Neural progenitor cell (in vitro differentiated cells): ENCODE measurements around the gene RETSAT.

Experiments used
- EZH2phosphoT487 ChIP-seq: fragments of 200-600 bp; sonication (generic); IDR thresholded peaks from 2 replicates; pipeline ENCODE4 v1.6.1; 2017; ENCODE audit warnings: antibody characterized with exemption
- TF ChIP-seq, protein P1 (sequence below): fragments of 200-600 bp; sonication (generic); IDR thresholded peaks from 2 replicates; pipeline ENCODE4 v1.5.1; 2017; ENCODE audit warnings: antibody characterized with exemption, mild to moderate bottlenecking

DNA sequence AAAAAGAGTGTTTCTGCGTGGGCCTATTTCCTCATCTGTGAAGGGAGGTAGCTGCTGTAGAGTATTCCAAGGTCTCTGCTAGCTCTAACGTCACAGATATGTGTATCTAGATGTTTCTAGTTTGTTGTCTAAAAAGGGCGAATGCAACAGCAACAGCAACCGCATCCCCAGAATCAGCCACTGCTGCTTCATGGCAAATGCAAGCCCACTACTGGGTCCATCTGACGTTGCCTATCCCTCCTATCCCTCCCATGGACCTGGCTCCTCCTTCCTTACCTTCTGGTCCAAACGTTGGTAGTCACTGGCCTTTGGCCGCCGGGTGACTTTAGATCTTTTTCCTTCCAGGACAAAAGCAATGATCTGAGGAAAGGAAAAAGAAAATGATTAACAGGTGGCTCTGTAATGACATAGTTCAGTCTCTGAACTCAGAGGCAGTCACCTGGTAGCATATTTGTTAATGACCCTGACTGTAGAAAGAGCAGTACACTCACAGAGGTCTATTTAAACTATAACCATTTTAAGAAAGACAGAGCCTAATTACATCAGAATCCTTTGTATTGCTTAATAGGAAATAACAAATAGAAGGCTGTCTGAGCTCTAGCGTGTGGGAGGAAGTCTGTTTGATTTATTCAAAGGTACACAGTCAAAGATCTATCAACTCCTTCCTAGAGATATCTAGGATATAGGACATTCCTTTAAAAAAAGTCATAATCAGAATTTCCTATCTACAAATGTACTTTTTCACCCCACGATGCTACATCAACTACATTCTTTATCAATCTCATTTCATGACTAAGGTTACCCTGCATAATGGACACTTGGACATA, 29.5 kb downstream of the RETSAT start:
- TF ChIP-seq, protein P1, sequence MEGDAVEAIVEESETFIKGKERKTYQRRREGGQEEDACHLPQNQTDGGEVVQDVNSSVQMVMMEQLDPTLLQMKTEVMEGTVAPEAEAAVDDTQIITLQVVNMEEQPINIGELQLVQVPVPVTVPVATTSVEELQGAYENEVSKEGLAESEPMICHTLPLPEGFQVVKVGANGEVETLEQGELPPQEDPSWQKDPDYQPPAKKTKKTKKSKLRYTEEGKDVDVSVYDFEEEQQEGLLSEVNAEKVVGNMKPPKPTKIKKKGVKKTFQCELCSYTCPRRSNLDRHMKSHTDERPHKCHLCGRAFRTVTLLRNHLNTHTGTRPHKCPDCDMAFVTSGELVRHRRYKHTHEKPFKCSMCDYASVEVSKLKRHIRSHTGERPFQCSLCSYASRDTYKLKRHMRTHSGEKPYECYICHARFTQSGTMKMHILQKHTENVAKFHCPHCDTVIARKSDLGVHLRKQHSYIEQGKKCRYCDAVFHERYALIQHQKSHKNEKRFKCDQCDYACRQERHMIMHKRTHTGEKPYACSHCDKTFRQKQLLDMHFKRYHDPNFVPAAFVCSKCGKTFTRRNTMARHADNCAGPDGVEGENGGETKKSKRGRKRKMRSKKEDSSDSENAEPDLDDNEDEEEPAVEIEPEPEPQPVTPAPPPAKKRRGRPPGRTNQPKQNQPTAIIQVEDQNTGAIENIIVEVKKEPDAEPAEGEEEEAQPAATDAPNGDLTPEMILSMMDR: no peak
- no peak for TF ChIP-seq EZH2phosphoT487
